ENCODE measurements around the gene SH3PXD2A. TPM values are rescaled to one million over a fixed set of nuclear protein-coding genes. Genes with fewer than 3 reads are reported as not detected.

Gene SH3PXD2A
- total RNA-seq, 1 experiment from 2014 or later = 4.5 TPM

- H3K4me3 Mint-ChIP-seq = no peak overlapping the region
- peaks cover 1% of the 10 kb centered on the region for H3K27me3 Mint-ChIP-seq (ENCODE audit: low read depth)
- no peak overlapping the region for H2BK5ac ChIP-seq (ENCODE audit: insufficient read length, low read length)
These were observed 276.5 kb downstream of the SH3PXD2A start for GRCh38 chr10:103578782-103579382.

More at GRCh38 chr10:103578782-103579382, 276.5 kb downstream of the SH3PXD2A start:
- Histone ChIP-seq H3K9ac (ENCODE audit: extremely low read depth, insufficient read length, low read length) (no peak overlapping the region), H3K23ac (ENCODE audit: insufficient read length, low read depth, low read length) (no peak overlapping the region), H3T11ph (ENCODE audit: low read length) (no peak overlapping the region), H3K14ac (ENCODE audit: insufficient read depth, low read length) (no peak overlapping the region), H3K79me2 (ENCODE audit: insufficient read depth, low read length) (no peaks in the 10 kb centered on the region), H3K4ac (ENCODE audit: low read depth, low read length) (no peak overlapping the region), H2BK20ac (ENCODE audit: low read depth, low read length, poor library complexity, severe bottlenecking) (no peak overlapping the region), H2BK120ac (ENCODE audit: low read depth, low read length, poor library complexity, severe bottlenecking) (no peak overlapping the region), H4K91ac (ENCODE audit: insufficient read length, low read depth, low read length) (no peak overlapping the region), H3K4me2 (ENCODE audit: insufficient read depth, insufficient read length, low read length) (no peak overlapping the region), H2BK15ac (ENCODE audit: low read depth, low read length) (no peak overlapping the region), H3K27me3 (ENCODE audit: insufficient read depth, low read length) (no peaks in the 10 kb centered on the region), H3K4me1 (ENCODE audit: insufficient read depth, low read length) (no peaks in the 10 kb centered on the region), H4K5ac (ENCODE audit: insufficient read length, low read depth, low read length) (no peak overlapping the region), H4K8ac (replicated peaks; ENCODE audit: insufficient read length, low read depth, low read length) (no peak overlapping the region), H3K23me2 (ENCODE audit: insufficient read length, low read depth, low read length, poor library complexity, severe bottlenecking) (no peaks in the 10 kb centered on the region), H4K20me1 (ENCODE audit: control insufficient read depth, insufficient read depth, insufficient read length) (no peaks in the 10 kb centered on the region), H2AFZ (ENCODE audit: low read length) (no peak overlapping the region), H3K18ac (ENCODE audit: insufficient read length, low read depth, low read length) (no peak overlapping the region), H3K79me1 (ENCODE audit: insufficient read depth, low read depth, low read length, poor library complexity, severe bottlenecking) (no peaks in the 10 kb centered on the region), H3K27ac (ENCODE audit: insufficient read length, low read depth, low read length) (no peak overlapping the region), H2AK5ac (ENCODE audit: insufficient read length, low read length) (no peak overlapping the region), H2BK12ac (ENCODE audit: insufficient read length, low read depth, low read length) (no peak overlapping the region), H3K9me3 (ENCODE audit: control insufficient read depth, low read depth, low read length) (no peaks in the 10 kb centered on the region), H3K56ac (ENCODE audit: insufficient read length, low read depth, low read length) (no peak overlapping the region)
- no peak for DNase-seq
- H3K36me3 Mint-ChIP-seq (ENCODE audit: insufficient read depth in 1 of 3, low read depth in 3 of 3) = no peaks in the 10 kb centered on the region
- peaks cover 0 to 6% of the 10 kb centered on the region in 2 experiments; a peak in 2 of 4 replicates for H3K4me1 Mint-ChIP-seq
- H3K9me3 Mint-ChIP-seq = no peaks in the 10 kb centered on the region
- TF ChIP-seq CTCF (conservative IDR thresholded peaks at IDR 0.05) = no peak
- no CpG with 5 or more reads among the region's 15 CpGs for WGBS (ENCODE audit: extremely low coverage, insufficient read length, low lambda C conversion rate)
- H3K27ac Mint-ChIP-seq = no peak overlapping the region

All from H9 (cell line).